Aorta (tissue), 5 donors: Measurements from ENCODE around the gene SLITRK1. TPM values are rescaled to one million over a fixed set of nuclear protein-coding genes. Genes with fewer than 3 reads are reported as not detected.
A peak's percentile ranks its signal among the peaks of the same experiment; 100 is the strongest.

Experiments used
- ATAC-seq: fragments of 200-7000 bp; cut with Tn5 transposase; one replicate; pipeline ENCODE4 v1.9.1; 2022; ENCODE audit warnings: moderate library complexity; ENCODE audit not compliant: low FRiP score
- DNase-seq, 2 donors: peaks; one replicate each; pipeline ENCODE4 v3.0.0-alpha.2; 2020
- H3K27ac ChIP-seq, 2 donors: one replicate each; pipeline ENCODE4 v1.5.1; 2013; ENCODE audit warnings: low read length in 2 of 2, mild to moderate bottlenecking in 2 of 2, moderate library complexity in 2 of 2, control low read depth in 1 of 2, inconsistent platforms in 1 of 2, low read depth in 1 of 2
- H3K27me3 ChIP-seq, 2 donors: one replicate each; pipeline ENCODE4 v1.6.1; 2013; ENCODE audit warnings: control low read depth in 1 of 2, low read length in 1 of 2, mild to moderate bottlenecking in 1 of 2, moderate library complexity in 1 of 2; ENCODE audit not compliant: insufficient read depth in 2 of 2, control insufficient read depth in 1 of 2
- H3K36me3 ChIP-seq, 2 donors: one replicate each; pipeline ENCODE4 v1.6.1; 2013; ENCODE audit warnings: control low read depth in 1 of 2, low read length in 1 of 2, mild to moderate bottlenecking in 1 of 2; ENCODE audit not compliant: insufficient read depth in 2 of 2, control insufficient read depth in 1 of 2
- H3K4me1 ChIP-seq, 2 donors: one replicate each; pipeline ENCODE4 v1.6.1; 2013; ENCODE audit warnings: low read length in 2 of 2, control low read depth in 1 of 2, mild to moderate bottlenecking in 1 of 2, moderate library complexity in 1 of 2; ENCODE audit not compliant: insufficient read depth in 2 of 2, control insufficient read depth in 1 of 2
- H3K4me3 ChIP-seq, 2 donors: one replicate each; pipeline ENCODE4 v1.5.1; 2013; ENCODE audit warnings: low read length in 2 of 2, control low read depth in 1 of 2, mild to moderate bottlenecking in 1 of 2
- H3K9me3 ChIP-seq: one replicate; pipeline ENCODE4 v1.6.1; 2013; ENCODE audit warnings: mild to moderate bottlenecking, low read length; ENCODE audit not compliant: control insufficient read depth
- WGBS, 2 donors: extraction: QIAGEN DNeasy Blood & Tissue Kit; methylation state at CpG; one replicate each; pipeline ENCODE4 v1.1.7; 2013; 5-methylcytosine and 5-hydroxymethylcytosine counted together
- intact Hi-C, 2 donors: fragments of 100-400 bp; cut with DNase I; formaldehyde crosslinking; loops; one replicate each; pipeline versions ENCODE4 v1.14.2 to v1.15.0; 2022
- long read RNA-seq, 2 donors: library from polyadenylated mRNA; unstranded; transcript quantifications; one replicate each; pipeline ENCODE4 v2.0.0, GENCODE V29; 2020 to 2021
- polyA plus RNA-seq, 2 donors: library from polyadenylated mRNA; stranded (reverse); fragments of 200-250 nt; gene quantifications; one replicate each; pipeline ENCODE4 v1.2.3, GENCODE V29; 2013
- total RNA-seq, 2 donors: library from RNA; stranded (reverse); fragmentation: NEBNext Ultra II Directional; extraction: Animal tissue kit (Norgen Biotek cat#: 25700); gene quantifications; one replicate each; pipeline ENCODE4 v1.2.1, GENCODE V29; 2021
- donor health status: healthy with polysubstance abuse.
- donor health status: Bipolar disorder and iron deficiency.
- donor health status: DM: no; HTN: no; CAD: no.
- donor health status: DM: no; HTN: no; CAD: no.
- donor health status: DM: yes; HTN: yes; CAD: no.

SLITRK1 gene
- total RNA-seq (under 1 TPM; 0.10 to 0.24 TPM), polyA plus RNA-seq (not detected)
- long read RNA-seq, donor 1, result 0 reads
- long read RNA-seq, donor 2, result 0 reads

GRCh38 chr13:83881917-83882605, at the start of gene SLITRK1:
Gene SLITRK1, minus strand, starts transcription at chr13:83882474. Its CDS starts 967 bp downstream, at chr13:83881507.
- peak; percentile 60 to 90 for DNase-seq
- Histone ChIP-seq H3K4me1 (peaks cover 0 to 2% of the 10 kb centered on the region in 2 donors), H3K36me3 (no peaks in the 10 kb centered on the region), H3K27me3 (no peaks in the 10 kb centered on the region), H3K4me3 (no peak within 1 kb of the TSS), H3K27ac (no peak within 1 kb of the TSS), H3K9me3 (no peaks in the 10 kb centered on the region)
- peak; percentile 49 for ATAC-seq
- intact Hi-C loops, result no loop called here
- 1 to 2% methylated on average over 32 of the region's 32 CpGs for whole genome bisulfite sequencing, 2 donors

- H3K27me3 ChIP-seq, result no peaks in the 10 kb centered on the region
- H3K36me3 ChIP-seq, result no peaks in the 10 kb centered on the region
- H3K4me3 ChIP-seq, result no peak overlapping the region
- H3K4me1 ChIP-seq, result no peaks in the 10 kb centered on the region
- no peak for DNase-seq
- no peak for ATAC-seq
- H3K27ac ChIP-seq, result no peak overlapping the region
- intact Hi-C loops, result no loop called here
- H3K9me3 ChIP-seq, result no peaks in the 10 kb centered on the region
- 37 to 52% methylated on average over 4 of the region's 4 CpGs for WGBS, 2 donors
Observed at GRCh38 chr13:83929157-83929556, 46.9 kb upstream of the SLITRK1 start.

GRCh38 chr13:83919775-83920174, 37.5 kb upstream of the SLITRK1 start:
- H3K9me3 ChIP-seq, result no peaks in the 10 kb centered on the region
- DNase-seq (no peak), ATAC-seq (no peak)
- H3K4me3 ChIP-seq, result no peak overlapping the region
- no peaks in the 10 kb centered on the region for H3K27me3 ChIP-seq
- intact Hi-C loops, result no loop called here
- H3K4me1 ChIP-seq, result no peaks in the 10 kb centered on the region
- WGBS, 2 donors, result 82 to 87% methylated on average over 6 of the region's 6 CpGs
- no peaks in the 10 kb centered on the region for H3K36me3 ChIP-seq
- no peak overlapping the region for H3K27ac ChIP-seq

- WGBS, 2 donors, result 74 to 80% methylated on average over 4 of the region's 4 CpGs
- ATAC-seq, result no peak
- Histone ChIP-seq H3K27me3 (no peaks in the 10 kb centered on the region), H3K27ac (no peak overlapping the region), H3K4me3 (no peak overlapping the region), H3K36me3 (no peaks in the 10 kb centered on the region), H3K9me3 (no peaks in the 10 kb centered on the region), H3K4me1 (no peaks in the 10 kb centered on the region)
- intact Hi-C loops, result no loop called here
- DNase-seq, result no peak
Observed at GRCh38 chr13:83914368-83914767, 32.1 kb upstream of the SLITRK1 start.

- H3K36me3 ChIP-seq, result no peaks in the 10 kb centered on the region
- no peaks in the 10 kb centered on the region for H3K9me3 ChIP-seq
- no peaks in the 10 kb centered on the region for H3K27me3 ChIP-seq
- intact Hi-C loops, result no loop called here
- DNase-seq (peak in 1 of 2 donors; percentile 26), ATAC-seq (no peak)
- no peak overlapping the region for H3K27ac ChIP-seq
- 97 to 98% methylated on average over 25 of the region's 25 CpGs for WGBS, 2 donors
- no peaks in the 10 kb centered on the region for H3K4me1 ChIP-seq
- H3K4me3 ChIP-seq, result no peak overlapping the region
Observed at GRCh38 chr13:83907196-83907989, 25.1 kb upstream of the SLITRK1 start.

GRCh38 chr13:83906240-83906820, 24.1 kb upstream of the SLITRK1 start:
- no peaks in the 10 kb centered on the region for H3K27me3 ChIP-seq
- DNase-seq (no peak), ATAC-seq (no peak)
- H3K27ac ChIP-seq, result no peak overlapping the region
- no peaks in the 10 kb centered on the region for H3K9me3 ChIP-seq
- H3K36me3 ChIP-seq, result no peaks in the 10 kb centered on the region
- no peak overlapping the region for H3K4me3 ChIP-seq
- intact Hi-C loops, result no loop called here
- 96 to 97% methylated on average over 25 of the region's 25 CpGs for WGBS, 2 donors
- H3K4me1 ChIP-seq, result no peaks in the 10 kb centered on the region

GRCh38 chr13:83905641-83906040, 23.4 kb upstream of the SLITRK1 start:
- H3K4me1 ChIP-seq, result no peaks in the 10 kb centered on the region
- WGBS, 2 donors, result 86 to 90% methylated on average over 5 of the region's 5 CpGs
- no peak for DNase-seq

GRCh38 chr13:83895994-83896580, 13.8 kb upstream of the SLITRK1 start:
- intact Hi-C loops, result no loop called here
- no peaks in the 10 kb centered on the region for H3K36me3 ChIP-seq
- no peak for DNase-seq
- no peak overlapping the region for H3K27ac ChIP-seq
- H3K4me1 ChIP-seq, result no peaks in the 10 kb centered on the region
- WGBS, 2 donors, result 73 to 76% methylated on average over 3 of the region's 3 CpGs
- no peaks in the 10 kb centered on the region for H3K9me3 ChIP-seq
- H3K27me3 ChIP-seq, result no peaks in the 10 kb centered on the region
- ATAC-seq, result no peak
- no peak overlapping the region for H3K4me3 ChIP-seq

More at GRCh38 chr13:83905641-83906040, 23.4 kb upstream of the SLITRK1 start:
- H3K27ac ChIP-seq, result no peak overlapping the region
- no peaks in the 10 kb centered on the region for H3K9me3 ChIP-seq
- H3K27me3 ChIP-seq, result no peaks in the 10 kb centered on the region
- ATAC-seq, result no peak
- no peak overlapping the region for H3K4me3 ChIP-seq
- intact Hi-C loops, result no loop called here
- H3K36me3 ChIP-seq, result no peaks in the 10 kb centered on the region
